ENCODE results near the gene NLRP1.

Gene NLRP1

DNA sequence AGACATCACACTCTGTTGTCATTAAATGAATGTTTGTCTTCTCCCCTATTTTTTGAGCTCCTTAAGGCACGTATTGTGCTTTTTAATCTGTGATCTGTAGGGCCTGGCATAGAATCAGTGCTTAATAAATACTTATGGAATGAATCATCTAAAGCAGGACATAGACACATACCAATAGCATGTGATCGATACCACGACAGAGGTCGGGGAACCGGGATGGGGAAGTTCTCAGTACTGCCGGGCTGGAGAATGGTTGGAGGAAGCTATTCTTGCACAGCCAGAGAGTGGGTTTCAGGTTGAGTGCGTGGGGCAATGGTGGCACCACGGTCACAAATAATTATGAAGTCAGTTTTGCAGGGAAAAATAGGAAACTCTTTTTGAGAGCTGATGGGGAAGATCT is 26.8 kb downstream of the NLRP1 start:
- no peak for DNase-seq (ENCODE audit: low spot score)

DNA sequence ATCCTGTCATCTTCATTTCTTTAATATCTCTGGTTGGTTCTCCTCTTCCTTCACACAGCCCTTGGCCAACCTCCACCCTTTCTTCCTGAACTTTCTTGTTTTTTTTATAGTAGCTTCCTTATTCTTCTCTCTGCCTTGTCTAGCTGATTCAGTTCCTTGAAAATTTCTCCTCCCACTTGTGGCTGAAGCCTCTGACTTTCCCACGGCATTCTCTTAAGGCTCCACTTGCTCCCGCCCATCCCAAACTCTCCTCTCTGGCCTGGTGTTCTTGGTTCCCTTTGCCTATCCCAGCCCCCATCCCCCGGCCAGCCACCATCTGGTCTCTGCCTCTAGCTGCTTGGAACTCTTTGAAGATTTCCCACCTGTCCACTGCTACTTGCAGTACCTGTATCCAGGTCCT is 29.1 kb downstream of the NLRP1 start:
- DNase-seq (ENCODE audit: low spot score), result no peak

DNA sequence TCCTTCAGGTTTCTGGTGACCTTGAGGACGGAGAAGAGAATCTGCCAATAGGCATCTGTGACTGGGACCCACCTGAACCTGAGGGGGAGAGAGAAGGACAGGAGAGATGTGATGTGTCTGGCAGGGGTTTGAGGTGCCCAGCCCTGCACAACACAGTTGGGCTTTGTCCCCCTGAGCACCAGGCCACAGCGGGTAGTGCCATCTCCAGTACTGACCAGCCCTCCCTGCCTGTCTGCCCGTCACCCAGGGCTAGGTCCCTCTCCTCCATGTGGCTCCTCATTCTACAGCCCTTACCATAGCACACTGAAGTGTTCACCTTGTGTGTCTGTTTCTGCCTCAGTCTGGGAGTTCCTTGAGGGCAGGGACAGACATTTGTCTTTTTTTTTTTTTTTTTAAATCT is 30.8 kb downstream of the NLRP1 start:
- no peak for DNase-seq (ENCODE audit: low spot score)

DNA sequence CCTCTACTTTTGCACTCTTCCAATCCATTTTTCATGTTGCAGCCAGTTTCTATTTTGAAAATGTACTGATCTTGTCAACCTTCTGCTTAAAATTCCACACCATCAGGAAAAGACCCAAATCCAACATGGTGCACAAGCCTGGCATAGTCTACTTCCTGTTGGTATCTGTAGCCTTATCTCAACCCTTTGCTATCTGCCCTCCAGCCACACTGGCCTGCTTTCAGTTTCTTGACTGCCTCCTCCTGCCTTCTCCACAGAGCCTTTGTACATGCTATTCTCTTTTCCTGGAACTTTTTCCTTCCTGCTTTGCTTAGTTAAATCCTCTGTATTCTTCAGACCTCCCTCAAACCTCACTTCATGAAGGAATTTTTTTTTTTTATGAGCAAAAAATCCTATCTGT is 31.5 kb downstream of the NLRP1 start:
- no peak for DNase-seq (ENCODE audit: low spot score)

DNA sequence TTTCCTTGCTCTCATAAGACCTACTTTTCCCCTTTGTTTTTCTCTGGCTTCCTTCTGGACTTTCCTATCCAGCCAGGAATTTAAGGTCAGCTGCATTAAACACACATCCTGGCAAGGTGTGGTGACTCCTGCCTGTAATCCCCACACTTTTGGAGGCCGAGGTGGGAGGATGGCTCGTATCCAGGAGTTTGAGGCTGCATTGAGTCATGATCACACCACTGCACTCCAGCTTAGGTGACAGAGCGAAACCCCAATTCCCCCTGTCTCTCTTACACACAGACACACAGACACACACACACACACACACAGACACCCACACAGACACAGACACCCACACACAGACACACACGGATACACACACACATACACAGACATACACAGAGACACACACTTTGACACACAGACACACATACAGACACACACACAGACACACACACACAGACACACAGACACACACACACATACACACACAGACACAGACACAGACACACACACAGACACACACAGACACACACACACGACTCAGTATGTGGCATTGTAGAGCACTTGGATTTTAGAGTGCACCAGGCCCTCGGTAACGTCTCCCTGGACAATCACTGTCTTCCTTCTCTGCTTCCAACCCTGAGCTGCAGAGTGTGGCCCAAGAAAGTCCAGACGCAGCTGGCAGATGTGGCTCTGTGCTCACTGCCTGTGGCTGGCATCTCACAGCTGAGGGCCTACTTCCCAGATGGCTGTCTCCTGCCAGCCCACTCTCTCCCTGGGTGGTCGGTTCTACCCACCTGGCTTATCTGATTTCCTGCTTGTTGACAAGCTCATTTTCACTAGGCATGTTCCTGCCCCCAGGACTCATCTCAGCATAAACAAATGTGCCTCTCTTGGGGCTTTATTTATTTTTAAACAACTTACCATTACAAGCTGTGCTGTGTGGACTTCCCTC is 39.0 kb downstream of the NLRP1 start:
- DNase-seq (ENCODE audit: low spot score), result no peak

DNA sequence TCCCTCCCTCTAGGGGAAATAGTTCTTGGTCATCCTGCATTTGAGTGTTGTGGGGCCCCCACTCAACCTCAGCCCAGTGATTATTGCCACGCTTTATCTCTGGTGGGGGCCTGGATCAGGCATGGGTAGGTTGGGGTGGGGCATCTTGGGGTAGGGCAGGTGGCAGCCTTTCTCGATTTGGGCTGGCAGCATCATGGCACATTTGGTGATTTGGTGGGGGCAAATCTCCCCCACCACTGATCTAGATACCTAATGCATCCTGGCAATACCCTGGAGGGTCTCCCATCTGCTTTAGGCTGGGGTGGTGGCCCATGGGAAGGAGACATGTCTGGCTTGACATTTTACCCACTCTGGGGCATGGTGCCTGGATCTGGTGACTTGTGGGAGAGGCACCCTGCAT is 40.2 kb downstream of the NLRP1 start:
- no peak for DNase-seq (ENCODE audit: low spot score)

DNA sequence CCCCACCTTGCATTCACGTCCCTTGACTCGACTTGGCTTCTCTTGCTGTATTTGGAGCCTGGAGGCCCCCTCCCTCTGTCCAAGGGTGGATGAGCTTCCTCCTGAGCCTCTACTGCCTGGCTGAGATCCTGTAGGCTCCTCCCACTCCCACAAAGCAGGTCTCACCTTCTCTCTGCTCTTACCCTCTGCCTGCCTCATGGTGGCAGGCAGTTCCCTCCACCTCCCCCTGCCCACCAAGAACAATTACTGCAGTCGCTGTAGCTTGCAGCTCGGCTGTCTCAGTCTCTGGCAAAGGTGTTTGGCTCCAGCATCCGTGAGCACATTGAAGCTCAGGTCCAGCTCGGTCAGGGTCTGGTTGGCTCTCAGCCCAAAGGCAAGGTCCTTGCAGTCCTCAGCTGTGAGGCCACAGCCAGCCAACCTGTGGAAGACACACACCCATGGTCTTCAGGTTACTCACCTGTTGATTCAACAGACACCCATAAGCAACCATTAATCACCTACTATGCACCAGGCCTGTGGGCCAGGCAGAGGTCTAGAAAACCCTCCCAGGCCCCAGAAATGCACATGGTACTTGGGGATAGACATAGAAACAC is 42.6 kb downstream of the NLRP1 start:
- no peak for DNase-seq (ENCODE audit: low spot score)

DNA sequence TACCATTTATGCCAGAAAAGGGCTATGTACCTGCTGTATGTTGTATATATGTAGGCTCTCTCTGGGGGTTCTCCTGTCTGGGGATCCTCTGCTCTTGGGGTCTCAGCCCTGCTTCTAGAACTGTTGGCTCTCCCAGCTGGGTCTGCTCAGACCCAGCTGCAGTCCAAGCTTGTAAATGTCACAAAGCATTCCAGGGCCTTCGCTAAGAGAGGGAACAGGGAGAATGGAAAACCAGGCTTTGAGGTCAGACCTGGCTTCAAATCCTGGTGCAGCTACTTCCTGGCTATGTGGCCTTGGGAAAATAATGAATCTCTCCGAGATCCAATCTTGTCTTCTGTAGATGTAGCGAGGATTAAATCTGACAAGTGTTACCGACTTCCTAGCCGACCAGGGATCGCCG is 44.0 kb downstream of the NLRP1 start:
- DNase-seq (ENCODE audit: low spot score), result no peak

DNA sequence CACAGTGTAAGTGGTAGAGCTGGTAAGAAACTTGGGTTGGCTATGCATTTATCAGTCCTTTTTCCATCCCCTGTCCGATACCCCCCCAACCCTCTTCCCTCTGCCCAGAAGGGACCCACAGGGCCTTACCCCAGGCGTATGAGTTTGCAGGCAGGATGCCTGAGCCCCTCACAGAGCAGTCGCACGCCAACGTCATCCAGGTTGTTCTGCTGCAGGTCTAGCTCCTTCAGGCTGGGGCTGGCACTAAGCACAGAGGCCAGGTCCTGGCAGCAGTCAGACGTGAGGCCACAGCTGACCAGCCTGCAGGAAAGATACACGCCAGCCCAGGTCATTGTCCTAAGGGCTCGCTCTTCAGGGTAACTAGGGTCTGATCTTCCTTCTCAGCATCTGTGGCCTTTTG is 45.0 kb downstream of the NLRP1 start:
- DNase-seq (ENCODE audit: low spot score), result no peak

DNA sequence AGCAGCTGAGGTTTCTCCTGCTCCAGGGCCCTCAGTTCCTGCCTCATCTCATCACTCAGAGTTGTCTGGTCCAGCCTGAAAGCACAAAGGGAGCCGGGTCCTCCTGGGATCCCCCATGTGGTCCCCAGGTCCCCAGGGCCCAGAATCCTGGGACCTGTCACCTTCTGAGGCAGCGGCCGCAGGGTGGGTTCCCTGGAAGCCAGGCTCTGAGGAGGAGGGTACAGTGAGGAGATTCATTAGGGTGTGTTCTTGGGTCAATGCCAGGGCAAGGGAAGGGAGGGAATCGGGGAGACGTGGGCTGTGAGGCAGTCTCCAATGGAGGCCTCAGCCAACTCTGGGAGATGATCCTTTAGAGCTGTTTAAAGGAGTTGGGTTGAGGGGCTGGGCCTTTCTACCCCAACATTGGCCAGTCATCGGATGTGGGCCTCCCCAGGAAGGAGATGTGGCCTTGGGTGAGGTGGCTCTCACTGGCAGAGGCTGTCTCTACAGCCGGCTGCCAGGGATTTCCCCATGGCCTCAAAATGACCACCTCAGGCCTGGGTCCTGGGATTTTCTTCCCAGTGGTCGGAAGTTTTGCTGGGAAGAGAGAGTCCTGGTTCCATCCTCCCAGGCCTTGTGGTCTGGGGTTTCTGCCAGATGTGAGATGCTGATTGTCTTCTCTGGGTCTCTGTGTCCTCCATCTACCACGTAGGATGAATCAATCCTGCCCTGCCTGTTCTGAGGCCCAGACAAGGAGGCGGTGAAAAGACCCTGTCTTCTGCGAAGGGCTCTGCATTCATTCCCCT is 47.3 kb downstream of the NLRP1 start:
- DNase-seq (ENCODE audit: low spot score), result no peak

DNA sequence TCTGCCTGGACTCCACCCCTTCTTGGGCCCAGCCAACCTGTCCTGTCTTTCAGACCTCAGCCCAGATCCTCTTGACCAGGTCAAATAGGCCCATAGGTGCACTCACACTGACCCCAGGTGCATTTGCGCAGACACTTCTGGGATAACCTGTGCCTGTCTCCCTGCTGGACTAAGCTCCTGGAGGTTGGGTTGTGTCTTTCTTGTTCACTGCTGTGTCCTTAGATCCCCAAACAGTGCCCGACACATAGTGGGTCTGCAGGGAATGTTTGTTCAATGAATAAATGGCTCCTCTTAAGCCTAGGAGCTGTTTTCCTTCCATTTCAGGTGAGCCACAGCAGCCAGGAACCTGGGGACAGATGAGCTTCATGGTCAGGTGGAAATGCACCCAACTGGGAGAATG is 48.9 kb downstream of the NLRP1 start:
- DNase-seq (ENCODE audit: low spot score), result no peak

DNA sequence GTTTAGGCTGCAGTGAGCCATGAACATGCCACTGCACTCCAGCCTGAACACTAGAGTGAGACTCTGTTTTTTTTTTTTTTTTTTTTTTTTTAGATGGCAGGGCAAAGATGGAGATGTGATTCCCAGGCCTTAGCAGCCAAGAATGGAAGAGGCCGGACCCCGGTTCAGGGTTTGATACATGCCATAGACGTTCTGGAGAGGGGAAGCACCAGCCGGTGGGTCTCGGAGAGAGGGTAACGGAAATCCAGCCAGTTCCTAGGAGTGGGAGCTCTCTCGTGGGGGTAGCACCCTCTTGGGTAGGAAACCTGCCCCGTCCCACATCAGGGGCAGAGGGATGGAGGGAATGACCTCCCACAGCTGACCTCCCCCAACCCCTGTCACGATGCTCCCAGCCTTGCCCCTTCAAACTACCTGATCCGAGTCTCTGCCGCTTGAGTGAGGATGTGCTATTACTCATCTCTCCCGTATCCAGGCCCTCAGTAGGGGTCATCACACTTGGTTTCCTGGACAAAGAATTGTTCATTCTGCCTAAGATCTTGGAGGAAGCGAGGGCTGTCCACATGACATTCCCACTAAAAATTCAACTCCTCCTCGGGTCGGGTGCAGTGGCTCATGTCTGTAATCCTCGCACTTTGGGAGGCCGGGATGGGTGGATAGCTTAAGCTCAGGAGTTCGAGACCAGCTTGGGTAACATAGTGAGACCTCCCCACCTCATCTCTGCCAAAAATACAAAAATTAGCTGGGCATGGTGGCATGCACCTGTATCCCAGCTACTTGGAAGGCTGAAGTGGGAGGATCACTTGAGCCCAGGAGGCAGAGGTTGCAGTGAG is 50.6 kb downstream of the NLRP1 start:
- DNase-seq (ENCODE audit: low spot score), result no peak

DNA sequence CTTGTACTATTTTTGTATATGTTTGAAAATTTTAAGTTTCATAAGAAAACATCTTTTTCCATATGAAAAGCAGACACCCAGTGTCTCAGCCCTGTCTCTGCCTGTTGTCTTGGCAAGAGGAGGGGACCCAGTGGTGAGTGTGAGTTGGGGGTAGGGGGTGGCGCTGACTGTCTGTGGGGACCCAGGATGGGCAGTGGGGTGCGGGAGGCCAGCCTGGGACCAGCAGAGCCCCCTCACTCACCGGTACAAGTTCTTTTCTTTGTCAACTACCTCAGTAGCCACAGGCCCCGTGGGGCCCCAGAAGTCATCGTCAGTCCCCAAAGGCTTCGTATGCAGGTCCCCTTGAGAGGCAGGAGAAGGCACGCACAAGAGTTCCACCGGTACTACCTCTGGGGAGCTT is 51.7 kb downstream of the NLRP1 start:
- DNase-seq (ENCODE audit: low spot score), result no peak

DNA sequence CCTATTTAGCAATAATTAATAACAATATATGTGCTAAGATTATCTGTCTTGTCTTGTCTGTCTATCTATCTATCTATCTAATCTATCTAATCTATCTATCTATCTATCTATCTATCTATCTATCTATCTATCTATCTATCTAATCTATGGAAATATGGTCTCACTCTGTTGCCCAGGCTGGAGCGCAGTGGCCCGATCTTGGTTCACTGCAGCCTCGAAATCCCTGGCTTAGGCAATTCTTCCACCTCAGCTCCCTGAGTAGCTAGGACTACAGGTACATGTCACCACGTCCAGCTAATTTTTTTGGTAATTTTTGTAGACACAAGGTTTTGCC is 53.3 kb downstream of the NLRP1 start:
- no peak for DNase-seq (ENCODE audit: low spot score)

DNA sequence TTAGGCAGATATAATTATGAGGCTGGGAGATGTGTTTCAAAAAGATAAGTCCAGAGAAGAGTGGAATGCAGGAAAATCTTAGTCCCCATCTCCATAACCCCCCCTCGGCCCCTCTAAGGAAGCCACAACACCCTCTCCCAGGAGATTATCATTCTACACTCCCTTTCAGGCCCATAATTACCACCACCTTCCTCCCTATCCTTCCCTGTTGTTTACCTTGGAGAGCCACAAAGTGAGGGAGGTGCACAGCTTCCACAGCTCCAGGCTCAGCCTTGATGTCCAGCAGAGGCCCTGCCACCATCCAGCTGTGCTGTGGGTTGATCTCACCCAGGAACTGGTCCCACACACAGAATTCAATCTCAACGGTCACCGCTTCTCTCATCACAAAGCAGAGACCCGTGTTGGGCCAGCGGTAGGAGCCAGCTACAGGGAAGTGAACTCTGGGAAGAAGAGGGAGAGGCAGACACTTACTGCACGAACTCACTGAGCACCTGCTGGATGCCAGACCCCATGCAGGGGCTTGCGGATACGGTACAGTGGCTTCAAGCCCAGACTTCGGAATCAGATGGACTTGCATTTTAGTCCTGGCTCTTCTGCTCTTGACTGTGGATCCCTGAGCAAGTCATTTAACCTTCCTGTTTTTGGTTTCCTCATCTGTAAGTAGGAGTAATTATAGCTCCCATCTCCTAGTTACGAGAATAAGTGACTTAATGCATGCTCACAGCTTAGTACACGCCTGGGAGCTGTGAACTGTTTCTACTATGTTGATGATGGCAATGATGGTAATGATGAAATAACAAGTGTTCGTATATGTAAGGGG is 53.8 kb downstream of the NLRP1 start:
- DNase-seq (ENCODE audit: low spot score), result no peak

DNA sequence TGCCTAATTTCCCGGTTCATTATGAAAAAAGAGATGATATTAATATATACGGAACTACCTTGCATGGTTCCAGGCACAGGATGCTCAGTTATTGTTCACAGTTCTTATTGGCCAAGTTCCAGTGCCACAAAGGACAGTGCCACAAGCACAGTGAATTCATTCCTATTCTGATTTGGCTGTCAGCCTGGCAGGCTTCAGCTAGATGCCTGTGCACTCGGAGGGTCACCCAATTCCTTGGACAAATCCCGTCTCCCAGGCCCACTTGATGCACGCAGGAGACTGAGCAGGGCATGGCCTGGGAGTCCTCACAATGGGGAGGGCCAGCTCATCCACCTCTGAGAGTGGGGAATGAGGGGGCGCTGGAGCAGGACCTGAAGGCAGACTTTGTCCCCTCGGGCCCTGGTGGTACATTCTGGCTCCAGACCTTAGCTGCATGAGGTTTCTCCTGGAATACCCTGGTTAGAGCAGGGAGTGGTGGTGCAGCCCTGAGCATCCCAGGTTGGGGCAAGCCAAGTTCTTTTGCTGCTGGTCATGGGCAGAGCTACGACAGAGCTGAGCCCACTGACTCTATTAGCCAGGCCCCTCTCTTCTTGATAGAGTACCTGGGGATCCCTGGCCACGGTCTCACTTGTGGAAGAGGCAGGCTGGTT is 56.6 kb downstream of the NLRP1 start:
- DNase-seq (ENCODE audit: low spot score), result no peak

DNA sequence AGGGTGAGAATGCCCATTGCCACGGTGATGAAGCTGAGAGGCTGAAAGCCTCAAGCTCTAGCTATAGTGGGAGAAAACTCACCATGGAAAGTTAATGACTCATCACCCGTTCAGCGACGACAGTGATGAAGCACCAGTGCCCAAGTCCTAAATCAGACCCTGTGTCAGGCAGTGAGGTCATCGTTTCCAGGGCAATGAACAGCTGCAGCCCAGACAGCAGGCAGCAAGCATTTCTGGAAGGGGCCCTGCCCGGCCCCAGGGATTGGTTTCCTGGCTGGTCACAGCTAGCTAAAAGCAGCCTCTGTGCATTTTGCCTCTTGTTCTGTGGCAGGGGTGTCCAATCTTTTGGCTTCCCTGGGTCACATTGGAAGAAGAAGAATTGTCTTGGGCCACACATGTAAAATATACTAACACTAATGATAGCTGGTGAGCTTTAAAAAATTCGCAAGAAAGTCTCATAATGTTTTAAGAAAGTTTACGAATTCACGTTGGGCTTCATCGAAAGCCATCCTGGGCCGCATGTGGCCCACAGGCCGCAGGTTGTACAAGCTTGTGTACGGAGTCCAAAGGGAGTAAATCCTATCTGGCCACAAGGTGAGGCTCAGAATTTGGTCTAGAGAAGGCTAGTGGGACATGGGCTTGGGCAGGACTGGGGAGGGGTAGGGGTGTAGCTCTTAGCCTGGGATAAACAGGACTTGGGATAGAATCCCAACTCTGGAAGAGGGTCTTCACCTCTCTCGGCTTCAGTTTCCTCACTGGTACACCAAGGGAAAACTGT is 57.3 kb downstream of the NLRP1 start:
- no peak for DNase-seq (ENCODE audit: low spot score)

DNA sequence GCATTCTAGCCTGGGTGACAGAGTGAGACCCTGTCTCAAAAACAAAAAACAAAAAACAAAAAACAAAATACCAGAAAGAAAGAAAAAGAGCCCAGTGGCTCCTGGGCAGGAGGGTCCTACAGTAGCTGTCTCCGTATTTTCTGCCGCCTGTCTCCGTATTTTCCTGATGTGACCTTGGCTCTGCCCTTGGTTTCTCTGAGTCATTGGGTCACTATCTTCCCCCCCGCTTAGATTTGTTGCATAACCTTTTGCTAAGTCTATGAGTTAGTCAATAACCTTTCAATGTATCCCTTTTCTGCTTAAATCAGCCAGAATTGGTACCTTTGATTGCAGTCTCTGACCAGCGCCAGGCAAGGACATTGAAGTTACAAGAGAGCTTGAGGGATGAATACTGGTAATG is 61.1 kb downstream of the NLRP1 start:
- no peak for DNase-seq (ENCODE audit: low spot score)

DNA sequence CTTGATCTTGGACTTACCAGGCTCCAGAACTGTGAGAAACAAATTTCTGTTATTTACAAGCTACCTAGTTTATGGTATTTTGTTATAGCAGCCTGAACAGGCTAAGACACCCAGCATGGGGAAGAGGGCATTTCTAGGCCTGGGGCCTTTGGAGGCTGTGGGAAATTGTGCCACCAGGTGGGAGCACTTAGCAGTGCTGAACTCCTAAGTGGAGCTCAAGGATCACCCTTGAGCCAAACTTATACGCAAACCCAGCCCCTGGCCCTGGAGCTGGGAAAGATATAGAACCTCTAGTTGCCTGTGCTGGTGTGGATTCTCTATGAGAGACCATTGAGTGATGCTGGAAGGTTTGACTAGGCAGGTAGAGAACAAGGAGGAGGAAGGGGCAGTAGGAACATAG is 61.8 kb downstream of the NLRP1 start:
- no peak for DNase-seq (ENCODE audit: low spot score)
